OCI-LY3 (cell line): Measurements from ENCODE around the gene CNIH2.

Source experiments
- CTCF ChIP-seq: fragments of 200-600, 300-600 bp; sonication (generic); IDR thresholded peaks from 2 replicates; pipeline ENCODE4 v1.5.1; 2014; ENCODE audit warnings: antibody characterized with exemption, low read length, low read depth
- EZH2phosphoT487 ChIP-seq: fragments of 200-600 bp; shearing (Covaris generic); IDR thresholded peaks from 2 replicates; pipeline ENCODE4 v1.6.1; 2018; ENCODE audit warnings: antibody characterized with exemption, mixed run types, low read depth

DNA sequence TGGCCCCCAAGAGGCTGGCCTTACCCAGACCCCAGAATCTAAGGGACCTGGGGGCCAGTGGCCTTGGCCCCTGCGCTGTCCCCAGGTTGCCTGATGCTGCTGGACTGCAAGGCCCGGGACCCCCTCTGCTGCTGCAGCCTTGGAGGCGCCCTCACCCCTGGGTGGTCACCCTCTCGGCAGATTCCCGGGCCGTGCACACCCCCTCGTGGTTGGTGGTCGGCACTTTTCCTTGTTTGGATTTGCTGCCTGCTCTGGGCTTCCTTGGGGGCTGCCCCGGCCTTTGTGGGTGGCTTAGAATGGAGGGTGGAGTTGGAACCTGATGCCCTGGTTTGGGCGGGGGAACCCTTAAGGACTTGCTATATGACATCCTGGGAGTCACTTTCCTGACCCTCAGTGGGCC, 53.0 kb downstream of the CNIH2 start:
- no peak for TF ChIP-seq CTCF
- no peak for TF ChIP-seq EZH2phosphoT487
